Muscle layer of duodenum (tissue), 2 donors: ENCODE data around the gene PRM1.

Source experiments
- H3K27ac ChIP-seq: one replicate; pipeline ENCODE4 v1.7.0; 2013; ENCODE audit warnings: mild to moderate bottlenecking, low read length
- H3K27me3 ChIP-seq: one replicate; pipeline ENCODE4 v1.7.0; 2013; ENCODE audit warnings: low read depth, mild to moderate bottlenecking, control low read depth, low read length
- H3K36me3 ChIP-seq, 2 donors: one replicate each; pipeline ENCODE4 v1.7.0; 2013; ENCODE audit warnings: low read length in 2 of 2, control low read depth in 1 of 2, mild to moderate bottlenecking in 1 of 2; ENCODE audit not compliant: insufficient read depth in 2 of 2, control insufficient read depth in 1 of 2
- H3K4me1 ChIP-seq, 2 donors: one replicate each; pipeline ENCODE4 v1.7.0; 2013; ENCODE audit warnings: low read length in 2 of 2, mild to moderate bottlenecking in 2 of 2, control low read depth in 1 of 2, moderate library complexity in 1 of 2; ENCODE audit not compliant: insufficient read depth in 2 of 2, control insufficient read depth in 1 of 2
- H3K4me3 ChIP-seq, 2 donors: one replicate each; pipeline ENCODE4 v1.7.0; 2013; ENCODE audit warnings: low read length in 2 of 2, low read depth in 1 of 2, mild to moderate bottlenecking in 1 of 2
- H3K9me3 ChIP-seq, 2 donors: one replicate each; pipeline ENCODE4 v1.7.0; 2013; ENCODE audit warnings: low read length in 2 of 2, control low read depth in 1 of 2, mild to moderate bottlenecking in 1 of 2; ENCODE audit not compliant: control insufficient read depth in 1 of 2
- donor health status: healthy.

PRM1 gene

GRCh38 chr16:11323551-11324336 is 42.6 kb upstream of the PRM1 start:
- H3K9me3 ChIP-seq, result no peaks in the 10 kb centered on the region

DNA sequence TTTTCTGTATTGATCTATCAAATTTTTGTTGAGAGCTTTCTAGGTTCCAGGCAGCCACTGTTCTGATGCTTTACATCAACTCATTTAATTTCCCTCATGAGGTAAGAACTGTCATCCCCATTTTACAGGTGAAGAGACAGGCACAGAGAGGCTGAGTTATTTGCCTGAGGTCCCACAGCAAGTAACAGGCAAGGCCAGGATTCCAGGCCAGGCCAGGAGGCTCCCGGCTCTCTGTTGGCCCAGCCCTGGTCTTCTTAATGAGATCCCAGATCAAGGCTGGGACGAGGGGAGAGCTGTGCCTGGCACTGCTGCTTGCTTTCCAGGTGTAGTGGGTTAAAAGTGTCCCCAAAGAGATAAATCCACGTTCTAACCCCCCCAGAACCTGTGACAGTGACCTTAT is 41.7 kb upstream of the PRM1 start:
- Histone ChIP-seq H3K9me3 (no peaks in the 10 kb centered on the region), H3K27ac (no peak overlapping the region), H3K4me3 (no peak overlapping the region), H3K4me1 (peaks cover 0 to 1% of the 10 kb centered on the region in 2 donors), H3K36me3 (no peaks in the 10 kb centered on the region), H3K27me3 (no peaks in the 10 kb centered on the region)

More at GRCh38 chr16:11323551-11324336, 42.6 kb upstream of the PRM1 start:
- Histone ChIP-seq H3K4me1 (peaks cover 0 to 7% of the 10 kb centered on the region in 2 donors), H3K4me3 (no peak overlapping the region), H3K27ac (no peak overlapping the region), H3K27me3 (no peaks in the 10 kb centered on the region), H3K36me3 (no peaks in the 10 kb centered on the region)

DNA sequence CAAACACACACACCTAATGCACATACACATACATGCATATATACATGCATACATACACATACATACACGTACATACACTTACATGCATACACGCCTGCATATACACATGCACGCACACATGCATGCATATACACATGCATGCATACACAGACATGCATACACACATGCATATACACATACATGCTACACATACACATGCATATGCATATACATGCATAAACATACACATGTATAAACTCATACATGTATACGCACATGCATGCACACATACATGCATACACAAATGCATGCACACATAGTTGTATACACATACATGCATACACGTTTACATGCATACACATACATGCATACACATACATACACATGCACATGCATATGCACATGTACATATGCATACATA is 40.5 kb upstream of the PRM1 start:
- Histone ChIP-seq H3K9me3 (no peaks in the 10 kb centered on the region), H3K36me3 (no peaks in the 10 kb centered on the region), H3K27me3 (no peaks in the 10 kb centered on the region), H3K4me3 (no peak overlapping the region), H3K27ac (no peak overlapping the region), H3K4me1 (no peaks in the 10 kb centered on the region)

- Histone ChIP-seq H3K27me3 (no peaks in the 10 kb centered on the region), H3K27ac (no peak overlapping the region), H3K9me3 (no peaks in the 10 kb centered on the region), H3K4me1 (no peaks in the 10 kb centered on the region), H3K36me3 (no peaks in the 10 kb centered on the region), H3K4me3 (no peak overlapping the region)
These were observed 39.0 kb upstream of the PRM1 start for GRCh38 chr16:11320170-11320569.

DNA sequence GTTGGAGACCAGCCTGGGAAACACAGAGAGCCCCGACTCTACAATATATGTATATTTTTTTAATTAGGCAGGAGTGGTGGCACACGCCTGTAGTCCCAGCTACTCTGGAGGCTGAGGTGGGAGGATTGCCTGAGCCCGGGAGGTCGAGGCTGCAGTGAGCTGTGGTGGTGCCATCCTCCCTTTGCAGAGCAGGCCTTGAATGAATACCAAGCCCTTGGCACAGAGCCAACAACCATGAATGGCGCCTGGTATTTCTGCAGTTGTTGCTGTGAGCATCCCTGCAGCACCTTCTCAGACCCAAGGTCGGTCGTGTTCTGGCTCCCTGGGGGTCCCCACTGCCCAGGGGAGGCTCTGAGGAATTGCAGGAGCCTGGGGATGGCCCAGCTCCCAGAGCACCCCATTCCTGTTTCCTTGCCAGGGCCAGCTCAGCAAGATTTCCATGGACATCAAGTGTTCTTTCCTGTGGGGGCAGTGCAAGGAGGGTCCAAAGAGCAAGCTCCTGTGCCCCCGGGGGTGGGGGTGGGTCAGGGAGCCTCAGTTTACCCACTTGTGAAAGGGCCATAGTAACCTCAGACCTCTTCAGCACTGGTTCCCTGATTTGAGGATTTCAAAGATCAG is 38.5 kb upstream of the PRM1 start:
- Histone ChIP-seq H3K36me3 (no peaks in the 10 kb centered on the region), H3K9me3 (no peaks in the 10 kb centered on the region), H3K4me1 (no peaks in the 10 kb centered on the region), H3K4me3 (no peak overlapping the region), H3K27ac (no peak overlapping the region), H3K27me3 (no peaks in the 10 kb centered on the region)

GRCh38 chr16:11318817-11319216 is 37.7 kb upstream of the PRM1 start:
- Histone ChIP-seq H3K4me3 (no peak overlapping the region), H3K4me1 (no peaks in the 10 kb centered on the region), H3K9me3 (no peaks in the 10 kb centered on the region), H3K27me3 (no peaks in the 10 kb centered on the region), H3K36me3 (no peaks in the 10 kb centered on the region), H3K27ac (no peak overlapping the region)

DNA sequence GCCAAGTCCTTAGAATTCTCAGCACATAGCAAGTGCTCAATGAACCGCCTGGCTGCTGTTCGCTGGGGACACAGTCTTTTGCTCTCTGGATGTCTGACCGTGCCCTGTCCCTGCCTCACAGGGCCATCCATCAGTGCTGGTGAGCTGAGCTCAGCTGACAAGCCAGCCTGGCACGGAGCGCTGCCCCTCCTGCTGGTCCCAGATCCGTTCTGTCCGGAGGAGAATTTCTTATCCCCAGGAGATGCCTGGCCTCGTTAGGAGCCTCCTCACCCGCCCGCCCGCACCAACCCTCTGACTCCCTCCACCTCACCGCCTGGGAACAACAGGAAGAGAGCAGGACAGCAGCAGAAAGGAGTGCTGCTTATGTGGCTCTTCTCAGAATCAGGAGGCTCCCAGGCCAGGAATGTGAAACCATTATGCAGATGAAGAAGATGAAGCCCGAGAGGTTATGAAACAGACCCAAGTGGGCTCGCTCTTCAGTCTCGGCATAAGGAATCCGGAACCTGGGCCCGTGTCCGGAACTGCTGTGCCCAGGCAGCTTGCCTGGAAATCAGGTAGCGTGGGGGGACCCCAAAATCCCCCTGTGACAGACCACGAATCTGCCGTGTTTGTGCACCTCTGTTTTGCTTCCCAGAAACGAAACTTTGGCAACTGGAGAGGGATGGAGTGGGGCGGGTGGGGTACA is 35.3 kb upstream of the PRM1 start:
- no peaks in the 10 kb centered on the region for H3K9me3 ChIP-seq
- no peaks in the 10 kb centered on the region for H3K27me3 ChIP-seq
- H3K4me1 ChIP-seq, result no peaks in the 10 kb centered on the region
- no peak overlapping the region for H3K27ac ChIP-seq
- no peak overlapping the region for H3K4me3 ChIP-seq
- H3K36me3 ChIP-seq, result no peaks in the 10 kb centered on the region

DNA sequence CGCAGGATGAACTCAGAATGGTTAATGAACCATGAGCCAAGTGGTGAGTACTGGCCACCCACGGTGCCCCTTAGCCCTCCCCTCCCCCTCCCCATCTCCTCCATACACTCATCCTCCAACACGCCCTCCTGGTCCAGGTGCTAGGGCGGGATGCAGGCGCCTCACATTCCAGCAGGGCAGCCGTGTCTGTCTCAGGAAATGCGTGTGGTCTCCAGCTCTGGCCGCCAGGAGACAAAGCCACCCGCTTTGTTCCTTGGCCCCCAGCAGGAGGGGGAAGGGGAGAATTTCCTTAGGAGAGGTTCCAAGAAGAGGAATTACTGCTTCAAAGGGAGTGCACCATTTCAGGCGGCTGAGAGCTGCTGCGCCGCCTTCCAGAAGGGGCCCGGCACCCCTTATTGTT is 34.4 kb upstream of the PRM1 start:
- no peak overlapping the region for H3K27ac ChIP-seq
- no peak overlapping the region for H3K4me3 ChIP-seq
- no peaks in the 10 kb centered on the region for H3K27me3 ChIP-seq
- H3K4me1 ChIP-seq, result no peaks in the 10 kb centered on the region
- no peaks in the 10 kb centered on the region for H3K36me3 ChIP-seq
- H3K9me3 ChIP-seq, result no peaks in the 10 kb centered on the region

- Histone ChIP-seq H3K36me3 (no peaks in the 10 kb centered on the region), H3K4me3 (no peak overlapping the region)
These were observed 33.3 kb upstream of the PRM1 start for GRCh38 chr16:11314309-11314894.

DNA sequence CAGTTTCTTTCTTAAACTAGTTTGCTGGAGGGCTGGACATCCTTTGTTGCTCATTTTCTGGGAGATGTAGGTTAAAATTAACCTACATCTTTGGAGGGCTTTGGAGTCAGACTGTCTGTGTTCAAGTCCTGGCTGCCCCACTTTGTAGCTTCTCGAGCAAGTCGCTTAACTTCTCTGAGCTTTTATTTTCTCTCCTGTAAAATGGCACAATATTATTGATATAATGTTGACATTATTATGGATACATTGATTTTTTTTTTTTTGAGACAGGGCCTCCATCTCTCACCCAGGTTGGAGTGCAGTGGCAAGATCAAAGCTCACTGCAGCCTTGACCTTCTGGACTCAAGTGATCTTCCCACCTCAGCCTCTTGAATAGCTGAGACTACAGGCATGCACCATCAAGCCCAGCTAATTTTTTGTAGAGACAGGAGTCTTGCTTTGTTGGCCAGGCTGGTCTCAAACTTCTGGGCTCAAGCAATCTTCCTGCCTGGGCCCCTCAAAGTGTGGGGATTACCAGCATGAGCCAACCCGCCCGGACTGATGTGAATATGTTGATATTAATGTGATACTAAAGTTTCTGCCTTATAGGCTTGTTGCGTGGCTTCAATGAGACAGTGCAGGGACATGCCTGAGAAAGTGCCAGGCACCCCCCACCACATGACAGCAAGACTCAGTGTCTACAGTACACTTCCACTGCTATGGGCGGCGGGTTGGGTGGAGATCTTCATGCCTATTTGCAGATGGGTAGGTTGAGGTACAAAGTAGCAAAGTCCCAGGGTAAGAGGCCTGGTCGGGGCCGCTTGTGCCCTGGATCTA is 32.6 kb upstream of the PRM1 start:
- no peaks in the 10 kb centered on the region for H3K27me3 ChIP-seq
- H3K36me3 ChIP-seq, result no peaks in the 10 kb centered on the region
- no peaks in the 10 kb centered on the region for H3K9me3 ChIP-seq
- H3K4me3 ChIP-seq, result no peak overlapping the region
- no peak overlapping the region for H3K27ac ChIP-seq
- H3K4me1 ChIP-seq, result no peaks in the 10 kb centered on the region

More at GRCh38 chr16:11314309-11314894, 33.3 kb upstream of the PRM1 start:
- Histone ChIP-seq H3K4me1 (no peaks in the 10 kb centered on the region), H3K9me3 (no peaks in the 10 kb centered on the region), H3K27ac (no peak overlapping the region), H3K27me3 (no peaks in the 10 kb centered on the region)
